GM20000 (cell line): ENCODE results near the gene SIPA1L3.

ENCODE experiments used
- DNase-seq: peaks from one replicate; pipeline ENCODE4 v3.0.0; 2012; ENCODE audit warnings: low spot score
- TF ChIP-seq, protein P1 (sequence below): IDR thresholded peaks from 2 replicates; pipeline ENCODE4 v1.5.1; 2012; ENCODE audit warnings: mild to moderate bottlenecking, control low read depth; ENCODE audit errors: extremely low read depth, missing control alignments

SIPA1L3 gene

DNA sequence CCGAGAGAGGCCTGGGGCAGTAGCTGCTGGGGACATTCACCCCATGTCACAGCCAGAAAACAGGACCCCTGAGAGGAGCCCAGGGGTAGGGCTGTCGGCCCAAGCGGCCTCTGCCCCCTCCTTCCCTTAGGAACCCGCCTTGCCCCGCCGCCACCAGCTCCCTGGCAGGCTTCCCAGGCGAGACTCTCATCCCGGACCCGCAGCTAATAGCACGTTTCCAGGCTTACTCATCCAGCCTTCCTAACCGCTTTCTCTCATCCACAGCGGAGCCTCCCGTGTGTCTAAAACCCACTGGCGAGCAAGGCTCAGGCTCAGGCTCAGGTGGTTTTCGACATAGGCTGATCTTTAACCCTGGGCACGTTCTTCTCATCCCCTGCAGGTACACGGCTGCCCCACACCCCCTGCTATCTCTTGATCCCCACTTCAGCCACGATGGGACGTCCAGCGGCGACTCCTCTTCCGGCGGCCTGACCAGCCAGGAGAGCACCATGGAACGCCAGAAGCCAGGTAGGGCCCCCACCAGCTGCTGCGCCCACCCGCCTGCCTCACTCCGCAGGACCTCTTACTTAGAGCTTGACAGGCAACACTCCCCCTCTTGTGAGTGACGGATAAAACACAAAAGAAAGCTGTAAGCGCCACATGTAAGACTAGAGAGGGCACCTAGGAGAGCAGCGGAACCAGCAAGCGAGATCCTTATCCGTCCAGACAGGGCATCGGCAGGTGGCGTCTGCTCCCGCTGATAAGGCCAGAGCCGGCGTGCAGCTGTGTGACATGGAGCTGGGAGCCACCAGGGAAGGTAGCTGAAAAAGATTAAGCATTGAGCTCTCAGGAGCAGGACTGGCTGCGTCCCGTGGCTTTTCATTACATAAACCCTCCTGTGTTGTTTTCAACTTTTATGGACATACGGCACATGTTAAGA lies 245.7 kb downstream of the SIPA1L3 start:
- DNase-seq, result no peak
- TF ChIP-seq, protein P1, sequence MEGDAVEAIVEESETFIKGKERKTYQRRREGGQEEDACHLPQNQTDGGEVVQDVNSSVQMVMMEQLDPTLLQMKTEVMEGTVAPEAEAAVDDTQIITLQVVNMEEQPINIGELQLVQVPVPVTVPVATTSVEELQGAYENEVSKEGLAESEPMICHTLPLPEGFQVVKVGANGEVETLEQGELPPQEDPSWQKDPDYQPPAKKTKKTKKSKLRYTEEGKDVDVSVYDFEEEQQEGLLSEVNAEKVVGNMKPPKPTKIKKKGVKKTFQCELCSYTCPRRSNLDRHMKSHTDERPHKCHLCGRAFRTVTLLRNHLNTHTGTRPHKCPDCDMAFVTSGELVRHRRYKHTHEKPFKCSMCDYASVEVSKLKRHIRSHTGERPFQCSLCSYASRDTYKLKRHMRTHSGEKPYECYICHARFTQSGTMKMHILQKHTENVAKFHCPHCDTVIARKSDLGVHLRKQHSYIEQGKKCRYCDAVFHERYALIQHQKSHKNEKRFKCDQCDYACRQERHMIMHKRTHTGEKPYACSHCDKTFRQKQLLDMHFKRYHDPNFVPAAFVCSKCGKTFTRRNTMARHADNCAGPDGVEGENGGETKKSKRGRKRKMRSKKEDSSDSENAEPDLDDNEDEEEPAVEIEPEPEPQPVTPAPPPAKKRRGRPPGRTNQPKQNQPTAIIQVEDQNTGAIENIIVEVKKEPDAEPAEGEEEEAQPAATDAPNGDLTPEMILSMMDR, result no peak

DNA sequence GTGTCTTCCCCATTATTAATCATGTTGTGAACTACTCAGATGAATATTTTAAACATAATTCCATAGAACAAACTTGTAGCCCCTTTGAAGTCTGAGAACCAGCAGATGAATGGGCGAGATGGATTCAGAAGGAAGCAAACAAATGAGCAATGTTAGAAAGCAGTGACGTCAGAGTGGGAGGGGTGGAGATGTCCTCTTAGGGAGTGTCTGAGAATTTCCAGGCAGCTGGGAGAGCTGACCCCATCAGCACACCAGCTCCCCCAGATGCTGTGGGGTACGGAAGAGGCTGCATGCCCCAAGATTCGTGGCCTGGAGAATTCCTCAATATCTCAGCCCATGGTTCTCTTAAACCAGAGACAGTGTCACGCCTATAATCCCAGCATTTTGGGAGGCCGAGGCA lies 248.4 kb downstream of the SIPA1L3 start:
- no peak for DNase-seq
- TF ChIP-seq, protein P1, result no peak

DNA sequence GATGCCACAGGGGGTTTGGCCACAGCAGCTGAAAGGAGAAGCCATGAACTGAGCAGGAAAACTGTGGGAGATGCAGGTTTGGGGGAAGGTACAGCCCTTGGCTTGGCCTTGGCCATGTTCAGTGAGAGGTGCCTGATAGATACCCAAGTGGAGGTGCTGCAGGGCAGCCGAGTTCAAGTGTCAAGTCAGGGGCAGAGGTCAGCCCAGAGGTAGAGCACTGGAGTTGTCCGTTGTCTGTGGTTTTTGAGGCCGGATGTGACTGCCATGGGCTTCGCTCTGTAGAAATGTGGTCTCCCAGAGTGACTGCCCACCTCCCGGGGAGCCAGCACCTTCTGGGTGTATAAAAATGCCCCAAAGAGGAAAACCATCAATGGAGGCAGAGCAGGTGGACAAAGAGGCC lies 251.7 kb downstream of the SIPA1L3 start:
- TF ChIP-seq, protein P1, result no peak
- no peak for DNase-seq

DNA sequence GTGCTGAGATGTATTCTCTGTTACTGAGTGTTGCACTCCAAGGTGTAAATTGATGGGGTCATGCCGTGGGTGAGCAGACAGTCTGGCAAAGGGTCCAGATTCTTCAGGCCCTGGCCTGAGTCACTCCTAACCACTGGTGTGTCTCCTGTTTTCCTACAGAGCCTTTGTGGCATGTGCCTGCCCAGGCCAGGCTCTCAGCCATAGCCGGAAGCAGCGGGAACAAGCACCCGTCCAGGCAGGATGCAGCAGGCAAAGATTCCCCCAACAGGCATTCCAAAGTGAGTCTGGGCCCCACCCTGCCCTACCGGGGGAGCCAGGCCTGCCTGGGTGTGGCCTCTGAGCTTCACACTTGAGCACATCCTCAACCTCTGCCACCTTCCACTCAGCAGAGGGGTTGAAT lies 255.1 kb downstream of the SIPA1L3 start:
- no peak for DNase-seq
- TF ChIP-seq, protein P1, result no peak

DNA sequence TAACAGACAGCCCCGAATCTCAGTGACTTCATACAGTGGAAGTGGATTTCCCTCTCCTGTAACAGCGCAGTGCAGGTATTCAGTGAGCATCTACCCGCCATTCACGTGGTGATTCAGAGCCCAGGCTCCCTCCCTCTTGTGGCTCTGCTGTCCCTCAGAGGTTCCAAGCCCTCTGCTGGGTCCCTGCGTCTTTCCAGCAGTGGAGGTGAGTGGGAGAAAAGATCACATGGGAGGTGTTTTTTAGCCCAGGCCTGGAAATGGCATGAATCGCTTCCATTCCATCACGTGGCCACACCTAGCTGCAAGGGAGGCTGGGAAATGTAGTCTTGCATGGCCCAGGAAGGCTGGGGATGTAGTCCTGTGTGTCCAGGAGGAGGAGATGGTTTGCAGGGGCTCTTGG lies 255.6 kb downstream of the SIPA1L3 start:
- no peak for DNase-seq

DNA sequence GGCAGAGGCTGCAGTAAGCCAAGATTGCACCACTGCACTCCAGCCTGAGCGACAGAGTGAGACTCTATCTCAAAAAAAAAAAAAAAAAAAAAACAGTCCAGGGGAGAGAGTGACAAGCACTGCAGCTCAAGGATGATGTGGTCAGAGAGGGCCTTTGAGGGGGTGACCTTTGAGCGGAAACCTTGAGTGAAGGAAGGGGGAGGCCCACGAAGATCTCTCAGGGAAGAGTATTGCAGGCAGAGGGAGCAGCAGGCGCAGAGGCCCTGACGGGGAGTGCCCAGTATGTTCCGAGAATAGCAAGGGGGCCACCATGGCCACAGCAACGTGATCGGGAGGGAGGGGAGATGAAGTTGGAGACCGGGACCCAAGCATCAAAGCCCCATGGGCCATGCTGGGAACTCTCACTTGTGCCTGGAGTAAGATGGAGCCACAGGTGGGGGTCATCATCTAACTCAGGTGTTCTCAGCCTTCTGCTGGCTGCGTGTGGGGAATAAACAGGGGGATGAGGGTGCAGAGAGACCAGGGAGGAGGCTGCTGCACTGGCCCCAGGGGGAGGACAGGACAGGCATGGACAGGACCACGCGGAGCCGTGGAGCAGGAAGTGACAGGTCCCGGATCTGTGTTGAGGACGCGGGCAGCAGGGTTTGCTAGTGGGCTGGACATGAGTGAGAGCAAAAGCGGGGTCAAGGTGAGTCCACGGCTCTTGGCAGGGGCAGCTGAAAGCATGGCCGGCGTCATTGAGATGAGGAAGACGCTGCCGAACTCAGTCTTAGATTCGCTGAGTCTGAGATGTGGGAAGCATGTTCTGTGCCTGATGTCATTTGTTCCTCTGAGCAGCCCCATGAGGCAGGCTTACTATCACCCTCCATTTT lies 256.6 kb downstream of the SIPA1L3 start:
- no peak for DNase-seq
- TF ChIP-seq, protein P1, result no peak

More for the DNA sequence above, 255.6 kb downstream of the SIPA1L3 start:
- TF ChIP-seq, protein P1, result no peak

DNA sequence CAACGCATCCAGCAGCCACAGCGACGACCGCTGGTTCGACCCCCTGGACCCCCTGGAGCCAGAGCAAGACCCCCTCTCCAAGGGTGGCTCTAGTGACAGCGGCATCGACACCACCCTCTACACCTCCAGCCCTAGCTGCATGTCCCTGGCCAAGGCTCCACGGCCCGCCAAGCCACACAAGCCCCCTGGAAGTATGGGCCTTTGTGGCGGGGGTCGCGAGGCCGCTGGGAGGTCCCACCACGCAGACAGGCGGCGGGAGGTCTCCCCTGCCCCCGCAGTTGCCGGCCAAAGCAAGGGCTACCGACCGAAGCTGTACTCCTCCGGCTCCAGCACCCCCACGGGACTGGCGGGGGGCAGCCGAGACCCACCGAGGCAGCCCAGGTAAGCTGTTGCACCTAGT lies 257.5 kb downstream of the SIPA1L3 start:
- DNase-seq, result no peak
- TF ChIP-seq, protein P1, result no peak
